ENCODE results near the gene COL4A6.
A peak's percentile ranks its signal among the peaks of the same experiment; 100 is the strongest.

COL4A6 gene

GRCh38 chrX:108138814-108139702 lies 299.2 kb downstream of the COL4A6 start:
- DNase-seq: peak in 1 of 2 donors; percentile 2

- DNase-seq: no peak
Measured at GRCh38 chrX:108134724-108135123, 303.5 kb downstream of the COL4A6 start.

GRCh38 chrX:108132876-108133275 lies 305.3 kb downstream of the COL4A6 start:
- DNase-seq: no peak

- DNase-seq: no peak
Measured at GRCh38 chrX:108132034-108132433, 306.2 kb downstream of the COL4A6 start.

GRCh38 chrX:108131471-108131870 lies 306.8 kb downstream of the COL4A6 start:
- no peak for DNase-seq

GRCh38 chrX:108130889-108131288 lies 307.3 kb downstream of the COL4A6 start:
- DNase-seq: no peak

GRCh38 chrX:108127152-108127551 lies 311.1 kb downstream of the COL4A6 start:
- DNase-seq: no peak

- DNase-seq: no peak
Measured at GRCh38 chrX:108126661-108127060, 311.6 kb downstream of the COL4A6 start.

GRCh38 chrX:108123591-108124366 lies 314.4 kb downstream of the COL4A6 start:
- no peak for DNase-seq

- no peak for DNase-seq
Measured at GRCh38 chrX:108122748-108123147, 315.5 kb downstream of the COL4A6 start.

- no peak for DNase-seq
Measured at GRCh38 chrX:108121291-108121690, 316.9 kb downstream of the COL4A6 start.

- no peak for DNase-seq
Measured at GRCh38 chrX:108117988-108118387, 320.2 kb downstream of the COL4A6 start.

- no peak for DNase-seq
Measured at GRCh38 chrX:108114541-108114940, 323.7 kb downstream of the COL4A6 start.

Measured in CD4-positive, alpha-beta T cell treated with Interleukin-1 beta for 1 hour (primary cell).